Thyroid gland (tissue), 4 donors: ENCODE results near the gene SUPT5H. TPM values are rescaled to one million over a fixed set of nuclear protein-coding genes. Genes with fewer than 3 reads are reported as not detected.

Source experiments
- DNase-seq, 2 donors: peaks; one replicate each; pipeline ENCODE4 v3.0.0-alpha.2; 2019
- H3K27ac ChIP-seq, 3 donors: fragments of 200-600 bp; sonication (generic); 1 replicate in 2 of 3; 2 replicates in 1 of 3; pipeline ENCODE4 v1.5.1; 2016 to 2019; ENCODE audit warnings: mild to moderate bottlenecking in 1 of 3, moderate library complexity in 1 of 3
- H3K27me3 ChIP-seq: fragments of 200-600 bp; sonication (generic); one replicate; pipeline ENCODE4 v1.5.1; 2019
- H3K36me3 ChIP-seq, 2 donors: fragments of 200-600 bp; sonication (generic); one replicate each; pipeline ENCODE4 v1.5.1; 2016 to 2019
- H3K4me1 ChIP-seq, 2 donors: fragments of 200-600 bp; sonication (generic); one replicate each; pipeline ENCODE4 v1.5.1; 2017 to 2019
- H3K4me3 ChIP-seq, 3 donors: fragments of 200-600 bp; sonication (generic); replicated peaks in 1 of 3; 1 replicate in 2 of 3; 2 replicates in 1 of 3; pipeline ENCODE4 v1.5.1; 2016; ENCODE audit warnings: mild to moderate bottlenecking in 1 of 3
- H3K9me3 ChIP-seq: fragments of 200-600 bp; sonication (generic); one replicate; pipeline ENCODE4 v1.5.1; 2017
- CTCF ChIP-seq, 6 experiments: fragments of 200-600 bp in 3 of 6; fragments of 450-650 bp in 3 of 6; sonication (generic) in 3 of 6; IDR thresholded peaks; one replicate each; pipeline ENCODE4 v1.5.1; 2016 to 2019; ENCODE audit warnings: antibody characterized with exemption in 6 of 6, mild to moderate bottlenecking in 2 of 6, inconsistent platforms in 1 of 6, moderate library complexity in 1 of 6
- POLR2A ChIP-seq, 2 donors: fragments of 450-650 bp; IDR thresholded peaks; one replicate each; pipeline ENCODE4 v1.6.1; 2017; ENCODE audit warnings: antibody characterized with exemption in 2 of 2, mild to moderate bottlenecking in 2 of 2, moderate library complexity in 1 of 2
- whole genome bisulfite sequencing, 2 donors: methylation state at CpG; one replicate each; pipeline ENCODE4 v1.1.5; 2017; 5-methylcytosine and 5-hydroxymethylcytosine counted together
- intact Hi-C: fragments of 100-400 bp; cut with DNase I; formaldehyde crosslinking; loops from one replicate; pipeline ENCODE4 v1.15.1; 2023
- total RNA-seq, 4 donors: library from RNA; depleted of rRNA; stranded (reverse); fragments of >200 nt; gene quantifications; one replicate each; pipeline ENCODE4 v1.2.3, GENCODE V29; 2016

SUPT5H gene
- total RNA-seq, 4 donors from 2014 or later, result 93.6 to 203 (median 116) TPM

GRCh38 chr19:39426170-39426569, 19.2 kb upstream of the SUPT5H start:
- WGBS, 2 donors, result 65 to 66% methylated on average over 5 of the region's 5 CpGs
- TF ChIP-seq POLR2A (IDR thresholded peaks at IDR 0.05), result no peak
- no peak for TF ChIP-seq CTCF (IDR thresholded peaks at IDR 0.05)
- no peak for DNase-seq
- intact Hi-C loops, result no loop called here
- Histone ChIP-seq H3K27me3 (no peaks in the 10 kb centered on the region), H3K4me3 (no peak overlapping the region), H3K27ac (no peak overlapping the region), H3K4me1 (peaks cover 11 to 22% of the 10 kb centered on the region in 2 donors), H3K36me3 (peaks cover 0 to 5% of the 10 kb centered on the region in 2 donors), H3K9me3 (no peaks in the 10 kb centered on the region)

DNA sequence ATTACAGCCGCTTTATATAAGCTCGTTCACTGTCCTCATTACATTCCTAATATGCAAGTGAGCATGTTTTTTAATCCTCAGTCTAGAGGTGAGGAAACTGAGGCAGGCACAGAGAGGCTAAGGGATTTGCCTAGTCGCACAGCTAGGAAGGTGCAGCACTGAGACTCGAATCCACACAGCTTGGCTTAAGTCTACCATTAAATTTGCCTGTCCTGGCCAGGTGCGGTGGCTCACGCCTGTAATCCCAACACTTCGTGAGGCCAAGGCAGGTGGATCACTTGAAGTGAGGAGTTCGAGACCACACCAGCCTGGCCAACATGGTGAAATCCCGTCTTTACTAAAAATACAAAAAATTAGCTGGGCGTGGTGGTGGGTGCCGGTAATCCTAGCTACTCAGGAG, 17.7 kb upstream of the SUPT5H start:
- Histone ChIP-seq H3K27ac (no peak overlapping the region), H3K9me3 (no peaks in the 10 kb centered on the region), H3K4me1 (peaks cover 11 to 28% of the 10 kb centered on the region in 2 donors), H3K36me3 (peaks cover 9 to 11% of the 10 kb centered on the region in 2 donors), H3K27me3 (no peaks in the 10 kb centered on the region), H3K4me3 (no peak overlapping the region)
- intact Hi-C loops, result no loop called here
- no peak for TF ChIP-seq POLR2A (IDR thresholded peaks at IDR 0.05)
- no peak for TF ChIP-seq CTCF (IDR thresholded peaks at IDR 0.05)
- WGBS, 2 donors, result 94 to 98% methylated on average over 11 of the region's 11 CpGs
- DNase-seq, result no peak

- Histone ChIP-seq H3K27me3 (no peaks in the 10 kb centered on the region), H3K9me3 (no peaks in the 10 kb centered on the region), H3K4me1 (peaks cover 11 to 28% of the 10 kb centered on the region in 2 donors), H3K27ac (peak overlapping the region in 2 of 3 donors; percentile 18 to 60), H3K36me3 (peaks cover 17 to 18% of the 10 kb centered on the region in 2 donors), H3K4me3 (no peak overlapping the region)
- intact Hi-C loops, result no loop called here
- WGBS, 2 donors, result 28 to 31% methylated on average over 17 to 20 of the region's 23 CpGs
- TF ChIP-seq POLR2A (IDR thresholded peaks at IDR 0.05) (no peak), CTCF (IDR thresholded peaks at IDR 0.05) (no peak)
- peak; percentile 33 to 39 for DNase-seq
Observed at GRCh38 chr19:39428283-39429112, 16.9 kb upstream of the SUPT5H start.

DNA sequence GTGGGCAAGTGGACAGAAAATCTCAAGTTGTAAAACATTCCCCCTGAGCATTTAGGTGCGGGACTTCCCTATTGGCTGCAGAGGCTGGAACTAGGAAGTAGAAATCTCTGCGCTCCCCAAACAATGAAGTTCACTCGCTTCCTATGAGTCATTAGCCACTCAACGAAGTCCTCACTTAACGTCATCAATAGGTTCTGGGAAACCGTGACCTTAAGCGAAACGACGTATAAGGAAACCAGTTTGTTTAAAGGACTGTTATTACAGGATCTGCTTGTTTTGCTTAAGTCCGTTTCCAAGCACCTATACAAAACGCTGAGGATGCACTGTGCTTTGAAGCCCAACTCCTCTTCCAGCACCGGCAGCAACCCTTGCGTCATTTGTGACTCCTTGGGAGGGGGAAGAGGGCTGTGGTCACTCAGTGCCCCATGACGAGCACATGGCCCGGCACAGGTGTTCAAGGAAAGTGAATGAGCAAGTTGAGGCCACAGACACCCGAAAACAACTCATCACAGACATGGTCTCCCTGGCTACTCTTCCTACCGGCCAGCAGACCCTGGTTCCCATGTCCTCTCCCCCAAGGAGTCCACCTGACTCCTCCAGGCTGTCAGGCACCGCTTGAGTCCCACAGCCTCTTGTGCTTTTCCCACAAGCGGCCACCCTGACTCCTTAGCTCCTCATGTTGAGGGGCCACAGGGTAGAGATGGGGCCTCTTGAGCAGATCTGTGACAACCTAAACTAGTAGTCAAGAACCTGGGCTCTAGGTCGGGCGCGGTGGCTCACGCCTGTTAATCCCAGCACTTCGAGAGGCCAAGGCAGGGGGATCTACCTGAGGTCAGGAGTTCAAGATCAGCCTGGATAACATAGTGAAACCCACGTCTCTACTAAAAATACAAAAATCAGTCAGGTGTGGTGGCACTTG, 14.4 kb upstream of the SUPT5H start:
- H3K27ac ChIP-seq, result peak overlapping the region; percentile 70 to 93 (median 80)
- no peaks in the 10 kb centered on the region for H3K27me3 ChIP-seq
- intact Hi-C loops, result no loop called here
- peaks cover 25 to 43% of the 10 kb centered on the region in 2 donors for H3K4me1 ChIP-seq
- WGBS, 2 donors, result 23 to 25% methylated on average over 19 to 25 of the region's 25 CpGs
- DNase-seq, result peak; percentile 49 to 65
- no peaks in the 10 kb centered on the region for H3K9me3 ChIP-seq
- TF ChIP-seq POLR2A (IDR thresholded peaks at IDR 0.05), result peak in 1 of 2 donors; percentile 23
- no peak for TF ChIP-seq CTCF (IDR thresholded peaks at IDR 0.05)
- H3K4me3 ChIP-seq, result no peak overlapping the region
- peaks cover 21 to 24% of the 10 kb centered on the region in 2 donors for H3K36me3 ChIP-seq
